CD4-positive, alpha-beta T cell treated with Interleukin-15 for 1 hour (primary cell): ENCODE measurements around the gene ELMOD3.
"Not testable (repeated sequence)": the region's sequence is repeated elsewhere in the genome, so short reads cannot be mapped to it uniquely, and the experiment has no call there.

Experiments used
- DNase-seq: peaks from one replicate; pipeline ENCODE4 v3.0.0-alpha.2; 2020

ELMOD3 gene

GRCh38 chr2:85405201-85406059 is 50.9 kb downstream of the ELMOD3 start:
- peak; percentile 75 for DNase-seq

- peak; percentile 77 for DNase-seq
These were observed 55.4 kb downstream of the ELMOD3 start, which contains the start of gene CAPG for GRCh38 chr2:85409845-85410583. Gene CAPG (minus strand): TSS chr2:85410366. CDS start chr2:85402145, 8,221 bp downstream.

GRCh38 chr2:85410584-85411404 is 56.2 kb downstream of the ELMOD3 start:
- DNase-seq, result no peak

- DNase-seq, result no peak
These were observed 56.8 kb downstream of the ELMOD3 start for GRCh38 chr2:85411405-85411748.

DNA sequence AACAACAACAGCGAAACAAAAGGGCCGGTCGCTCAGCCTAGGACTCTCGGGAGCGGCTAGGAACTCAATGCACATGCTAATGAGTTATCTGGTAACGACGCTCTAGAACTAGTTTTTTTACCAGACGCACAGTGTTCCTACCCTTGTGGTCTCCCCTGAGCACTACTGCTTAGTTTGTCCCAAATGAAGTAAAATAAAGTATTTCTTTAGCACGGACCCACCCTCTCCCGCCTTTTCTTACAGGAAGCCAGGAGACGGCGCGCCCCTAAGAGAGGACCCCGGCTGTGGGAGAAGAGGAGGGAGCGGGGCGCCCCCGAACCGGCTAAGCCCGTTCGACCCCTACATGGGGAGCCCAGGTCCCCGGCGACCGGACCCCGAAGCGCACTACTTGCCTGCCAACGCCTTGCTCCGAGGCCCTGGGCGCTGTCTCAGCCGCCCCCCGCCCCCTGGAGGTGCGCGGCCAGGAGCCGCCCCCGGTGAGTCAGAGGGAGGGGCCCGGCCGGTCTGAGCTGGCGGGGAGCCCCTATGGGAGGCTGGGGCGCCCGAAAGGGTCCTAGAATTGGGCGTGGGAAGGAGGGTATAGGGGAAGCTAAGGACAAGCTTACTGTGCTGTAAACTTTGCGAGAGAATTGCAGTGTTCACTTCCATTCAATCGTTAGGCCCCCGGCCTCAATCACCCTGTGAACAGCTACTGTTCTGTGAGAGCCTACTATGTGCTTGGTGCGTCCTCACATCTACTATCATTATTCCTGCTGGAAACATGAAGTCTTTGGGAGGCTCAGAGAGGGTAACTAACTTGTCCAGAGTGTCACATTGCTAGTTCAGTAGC is 59.2 kb downstream of the ELMOD3 start:
- DNase-seq, result peak; percentile 60

- not testable (repeated sequence) for DNase-seq
These were observed 59.8 kb downstream of the ELMOD3 start for GRCh38 chr2:85414421-85414759.

- DNase-seq, result no peak
These were observed 60.4 kb downstream of the ELMOD3 start for GRCh38 chr2:85414761-85415553.

DNA sequence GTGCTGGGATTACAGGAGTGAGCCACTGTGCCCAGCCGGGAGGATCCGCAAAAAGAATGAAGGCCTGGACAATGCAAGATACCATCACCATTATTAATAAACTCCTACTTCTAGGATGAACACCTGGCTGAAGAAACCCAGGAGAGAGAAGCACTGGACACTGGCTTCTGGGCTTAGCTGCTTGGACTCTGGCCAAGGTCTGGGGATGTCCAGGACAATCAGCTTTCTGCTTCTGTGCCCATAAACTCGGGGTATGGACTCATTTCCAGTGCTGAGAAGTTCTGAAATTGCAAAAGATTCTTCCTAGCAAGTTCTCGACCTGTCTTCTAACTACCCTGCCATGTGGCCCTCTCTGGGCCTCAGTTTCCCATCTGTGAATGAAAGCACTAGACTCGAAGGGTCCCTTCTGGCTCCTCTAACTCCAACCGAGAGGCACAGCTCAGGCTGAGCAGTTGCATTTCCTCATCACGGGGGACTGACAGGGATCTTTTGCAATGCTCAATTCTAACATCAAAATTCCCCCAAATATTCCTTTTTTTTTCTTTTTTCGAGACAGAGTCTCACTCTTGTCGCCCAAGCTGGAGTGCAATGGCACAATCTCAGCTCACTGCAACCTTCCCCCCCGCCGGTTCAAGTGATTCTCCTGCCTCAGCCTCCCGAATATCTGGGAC is 61.5 kb downstream of the ELMOD3 start:
- DNase-seq, result no peak

- DNase-seq, result peak; percentile 81
These were observed 63.8 kb downstream of the ELMOD3 start, which contains the start of gene SH2D6 for GRCh38 chr2:85418132-85419008. Gene SH2D6 (plus strand): TSS chr2:85418714. CDS start chr2:85429466, 10,752 bp downstream.

DNA sequence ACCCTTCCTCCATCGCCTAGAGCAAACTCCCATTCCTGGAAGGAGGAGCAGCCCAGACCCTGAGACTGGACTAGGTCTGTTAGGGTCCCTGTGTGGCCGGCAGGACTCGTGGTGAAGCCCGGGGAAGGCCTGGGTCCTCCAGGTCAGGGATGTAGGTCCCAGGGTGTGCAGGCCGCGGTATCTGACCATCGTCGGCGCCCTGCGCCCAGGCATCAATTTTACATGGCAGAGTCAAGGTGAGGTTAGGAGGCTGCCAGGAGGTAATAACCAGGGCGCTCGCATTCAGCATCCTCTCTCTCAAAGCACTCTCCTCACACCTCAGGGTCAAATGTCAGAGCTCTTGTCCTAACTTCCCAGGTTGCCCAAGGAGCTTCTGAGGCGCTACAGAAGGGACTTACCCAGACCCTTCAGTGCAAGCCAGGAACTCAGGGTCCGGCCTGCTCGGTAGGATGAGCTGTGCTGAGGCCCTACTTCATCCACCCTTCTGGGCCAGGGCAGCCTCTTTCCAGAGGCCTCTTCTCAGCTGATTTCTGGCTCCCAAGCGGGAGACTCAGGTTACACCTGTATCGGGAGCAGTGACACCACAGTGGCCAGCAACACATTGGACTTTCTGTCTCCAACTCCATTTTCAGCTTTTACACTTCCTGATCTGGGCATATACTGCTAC is 64.6 kb downstream of the ELMOD3 start:
- no peak for DNase-seq

GRCh38 chr2:85420536-85421259 is 66.1 kb downstream of the ELMOD3 start:
- DNase-seq, result peak; percentile 86

DNA sequence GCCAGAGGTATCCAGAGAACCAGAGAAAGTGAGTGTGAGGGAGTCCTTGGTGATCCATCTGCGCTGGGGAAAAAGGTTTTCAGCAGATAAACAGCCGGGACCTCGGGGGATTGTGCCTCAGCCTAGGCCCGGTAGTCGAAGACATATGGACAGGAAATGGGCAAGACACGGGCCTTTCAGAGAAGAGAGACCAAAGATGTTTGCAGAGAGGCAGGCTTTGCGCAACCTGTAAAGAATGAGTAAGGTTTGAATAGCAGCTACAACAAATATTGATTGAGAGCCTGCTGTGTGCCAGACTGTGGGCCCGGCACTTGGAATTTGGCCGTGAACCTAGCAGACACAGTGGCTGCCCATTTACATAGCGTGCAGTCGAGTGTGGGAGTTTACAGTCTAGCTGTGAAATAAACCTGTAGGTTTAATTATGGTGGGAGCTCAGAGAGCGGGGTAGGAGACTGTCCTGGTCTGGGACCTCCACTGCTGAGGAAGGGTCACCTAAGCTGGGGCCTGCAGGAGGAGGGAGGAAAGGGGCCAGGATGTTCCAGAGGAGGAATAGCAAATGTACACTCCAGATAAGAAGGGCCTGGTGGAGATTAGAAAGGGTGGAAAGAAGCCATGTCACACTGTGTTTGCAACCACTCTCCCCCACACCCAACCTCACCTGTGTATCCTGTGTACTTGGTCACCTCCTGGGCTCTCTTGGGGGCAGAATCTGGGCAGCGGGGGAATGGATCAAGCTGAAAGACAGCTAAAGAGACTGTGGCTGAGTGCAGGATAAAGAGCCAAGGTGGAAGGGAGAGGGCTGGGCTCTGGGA is 66.9 kb downstream of the ELMOD3 start:
- DNase-seq, result no peak

DNA sequence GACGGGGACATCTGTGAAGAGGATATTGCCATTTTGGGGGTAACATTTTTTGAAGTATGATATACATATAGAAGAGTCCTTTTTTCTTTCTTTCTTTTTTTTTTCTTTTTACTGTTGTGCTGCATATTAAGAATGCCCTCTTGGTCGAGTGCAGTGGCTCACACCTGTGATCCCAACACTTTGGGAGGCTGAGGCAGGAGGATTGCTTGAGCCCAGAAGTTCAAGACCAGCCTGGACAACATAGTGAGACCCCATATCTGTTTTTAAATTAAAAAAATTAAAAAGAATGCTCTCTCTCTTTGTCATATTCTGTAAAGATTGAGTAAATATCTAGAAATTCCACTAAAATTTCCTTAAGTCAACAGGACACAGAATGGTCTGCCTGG is 67.5 kb downstream of the ELMOD3 start:
- DNase-seq, result no peak

GRCh38 chr2:85423525-85423924 is 69.0 kb downstream of the ELMOD3 start:
- no peak for DNase-seq

GRCh38 chr2:85425588-85425987 is 71.0 kb downstream of the ELMOD3 start:
- DNase-seq, result no peak

- no peak for DNase-seq
These were observed 72.8 kb downstream of the ELMOD3 start for GRCh38 chr2:85427300-85427835.

DNA sequence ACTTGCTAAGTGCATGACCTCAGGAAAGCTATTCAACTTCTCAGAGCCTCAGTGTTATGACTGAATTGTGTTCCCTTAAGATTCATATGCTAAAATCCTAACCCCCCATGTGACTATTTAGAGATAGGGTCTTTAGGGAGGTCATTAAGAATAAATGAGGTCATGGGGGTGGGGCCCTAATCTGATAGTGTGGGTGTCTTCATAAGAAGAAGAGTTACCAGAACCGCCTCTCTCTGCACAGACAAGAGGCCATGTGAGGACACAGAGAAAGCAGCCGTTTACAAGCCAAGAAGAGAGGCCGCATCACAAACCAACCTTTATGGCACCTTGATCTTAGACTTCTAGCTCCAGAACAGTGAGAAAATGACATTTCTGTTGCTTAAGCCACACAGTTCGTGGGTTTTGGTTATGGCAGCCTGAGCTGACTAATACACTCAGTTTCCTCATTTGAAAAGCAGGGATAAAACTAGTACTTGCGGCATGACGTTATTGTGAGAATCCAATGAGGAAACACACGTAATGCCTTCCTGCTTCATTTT is 73.8 kb downstream of the ELMOD3 start:
- DNase-seq, result no peak
